Thymus (tissue), 11 donors: Measurements from ENCODE around the gene NUBPL. TPM values are rescaled to one million over a fixed set of nuclear protein-coding genes. Genes with fewer than 3 reads are reported as not detected.

Experiments used
- DNase-seq, 9 donors: peaks; one replicate each; pipeline ENCODE4 v3.0.0-alpha.2; 2013; ENCODE audit warnings: low spot score in 9 of 9, low read depth in 6 of 9, missing footprints in 1 of 9
- H3K27ac ChIP-seq, 2 donors: one replicate each; pipeline ENCODE4 v1.5.1; 2013; ENCODE audit warnings: control low read depth in 1 of 2, low read depth in 1 of 2, low read length in 1 of 2, mild to moderate bottlenecking in 1 of 2, moderate library complexity in 1 of 2
- H3K27me3 ChIP-seq, 2 donors: one replicate each; pipeline ENCODE4 v1.5.1; 2013; ENCODE audit warnings: low read length in 1 of 2; ENCODE audit not compliant: control insufficient read depth in 2 of 2, insufficient read depth in 1 of 2
- H3K36me3 ChIP-seq, 2 donors: one replicate each; pipeline ENCODE4 v1.5.1; 2013; ENCODE audit warnings: low read length in 1 of 2, mild to moderate bottlenecking in 1 of 2, moderate library complexity in 1 of 2; ENCODE audit not compliant: control insufficient read depth in 2 of 2, insufficient read depth in 2 of 2
- H3K4me1 ChIP-seq, 2 donors: one replicate each; pipeline ENCODE4 v1.5.1; 2013; ENCODE audit warnings: low read length in 2 of 2; ENCODE audit not compliant: control insufficient read depth in 2 of 2, insufficient read depth in 2 of 2
- H3K4me3 ChIP-seq, 2 donors: one replicate each; pipeline ENCODE4 v1.5.1; 2013; ENCODE audit warnings: low read length in 2 of 2, control low read depth in 1 of 2, mild to moderate bottlenecking in 1 of 2
- H3K9me3 ChIP-seq, 2 donors: one replicate each; pipeline ENCODE4 v1.5.1; 2013; ENCODE audit warnings: low read length in 1 of 2, mild to moderate bottlenecking in 1 of 2; ENCODE audit not compliant: control insufficient read depth in 2 of 2, insufficient read depth in 1 of 2
- WGBS: extraction: QIAGEN DNeasy Blood & Tissue Kit; methylation state at CpG from one replicate; pipeline ENCODE4 v1.1.7; 2013; 5-methylcytosine and 5-hydroxymethylcytosine counted together
- polyA plus RNA-seq: library from polyadenylated mRNA; stranded (reverse); fragments of 200-250 nt; gene quantifications from one replicate; pipeline ENCODE4 v1.2.3, GENCODE V29; 2013
- total RNA-seq: library from RNA; stranded (reverse); fragments of 120-200 nt; gene quantifications from one replicate; pipeline ENCODE4 v1.2.4, GENCODE V29; 2013
- donor health status: healthy.

Gene NUBPL
- total and polyA plus RNA-seq, 2 donors = 7.4 to 14.2 TPM

GRCh38 chr14:31672709-31673108 is 111.5 kb downstream of the NUBPL start:
- WGBS = 84% methylated on average over 3 of the region's 3 CpGs
- no peaks in the 10 kb centered on the region for H3K27me3 ChIP-seq
- H3K9me3 ChIP-seq = no peaks in the 10 kb centered on the region
- H3K36me3 ChIP-seq = no peaks in the 10 kb centered on the region
- no peaks in the 10 kb centered on the region for H3K4me1 ChIP-seq
- no peak overlapping the region for H3K4me3 ChIP-seq
- H3K27ac ChIP-seq = no peak overlapping the region
- DNase-seq = no peak

GRCh38 chr14:31677052-31677451 is 115.8 kb downstream of the NUBPL start:
- WGBS = 64% methylated on average over 3 of the region's 3 CpGs
- no peak for DNase-seq
- Histone ChIP-seq H3K27me3 (no peaks in the 10 kb centered on the region), H3K9me3 (no peaks in the 10 kb centered on the region), H3K4me3 (no peak overlapping the region), H3K36me3 (no peaks in the 10 kb centered on the region), H3K27ac (no peak overlapping the region), H3K4me1 (no peaks in the 10 kb centered on the region)

GRCh38 chr14:31677630-31678029 is 116.4 kb downstream of the NUBPL start:
- over 99% methylated on average over 3 of the region's 3 CpGs for WGBS
- Histone ChIP-seq H3K27me3 (no peaks in the 10 kb centered on the region), H3K4me1 (no peaks in the 10 kb centered on the region), H3K36me3 (no peaks in the 10 kb centered on the region), H3K27ac (no peak overlapping the region), H3K9me3 (no peaks in the 10 kb centered on the region), H3K4me3 (no peak overlapping the region)
- no peak for DNase-seq

GRCh38 chr14:31678421-31679249 is 117.4 kb downstream of the NUBPL start:
- no peaks in the 10 kb centered on the region for H3K27me3 ChIP-seq
- no peak for DNase-seq

GRCh38 chr14:31682768-31683167 is 121.6 kb downstream of the NUBPL start:
- H3K27ac ChIP-seq = no peak overlapping the region
- H3K36me3 ChIP-seq = no peaks in the 10 kb centered on the region
- no peaks in the 10 kb centered on the region for H3K4me1 ChIP-seq
- H3K9me3 ChIP-seq = no peaks in the 10 kb centered on the region
- H3K4me3 ChIP-seq = no peak overlapping the region
- DNase-seq = no peak
- no peaks in the 10 kb centered on the region for H3K27me3 ChIP-seq
- WGBS = 95% methylated on average over 2 of the region's 2 CpGs

More at GRCh38 chr14:31678421-31679249, 117.4 kb downstream of the NUBPL start:
- H3K9me3 ChIP-seq = no peaks in the 10 kb centered on the region
- whole genome bisulfite sequencing = 95% methylated on average over 9 of the region's 9 CpGs
- no peaks in the 10 kb centered on the region for H3K36me3 ChIP-seq
- no peak overlapping the region for H3K4me3 ChIP-seq
- no peaks in the 10 kb centered on the region for H3K4me1 ChIP-seq
- H3K27ac ChIP-seq = peak overlapping the region in 1 of 2 donors; percentile 18

GRCh38 chr14:31687726-31688125 is 126.5 kb downstream of the NUBPL start:
- no peaks in the 10 kb centered on the region for H3K9me3 ChIP-seq
- no peaks in the 10 kb centered on the region for H3K4me1 ChIP-seq
- H3K27me3 ChIP-seq = no peaks in the 10 kb centered on the region
- 99% methylated on average over 1 of the region's 1 CpG for WGBS
- DNase-seq = no peak
- no peaks in the 10 kb centered on the region for H3K36me3 ChIP-seq
- no peak overlapping the region for H3K4me3 ChIP-seq
- H3K27ac ChIP-seq = no peak overlapping the region

- Histone ChIP-seq H3K27ac (no peak overlapping the region), H3K27me3 (no peaks in the 10 kb centered on the region), H3K4me1 (no peaks in the 10 kb centered on the region), H3K36me3 (no peaks in the 10 kb centered on the region), H3K9me3 (no peaks in the 10 kb centered on the region), H3K4me3 (no peak overlapping the region)
- DNase-seq = no peak
- WGBS = 80% methylated on average over 3 of the region's 3 CpGs
Observed at GRCh38 chr14:31690056-31690455, 128.9 kb downstream of the NUBPL start.

GRCh38 chr14:31692376-31692781 is 131.2 kb downstream of the NUBPL start:
- H3K9me3 ChIP-seq = no peaks in the 10 kb centered on the region
- H3K4me3 ChIP-seq = no peak overlapping the region
- no peaks in the 10 kb centered on the region for H3K36me3 ChIP-seq
- WGBS = 96% methylated on average over 1 of the region's 1 CpG
- H3K27me3 ChIP-seq = no peaks in the 10 kb centered on the region
- H3K4me1 ChIP-seq = no peaks in the 10 kb centered on the region
- no peak for DNase-seq
- H3K27ac ChIP-seq = no peak overlapping the region

GRCh38 chr14:31696378-31696777 is 135.2 kb downstream of the NUBPL start:
- H3K27me3 ChIP-seq = no peaks in the 10 kb centered on the region
- DNase-seq = no peak
- no peak overlapping the region for H3K4me3 ChIP-seq
- no peaks in the 10 kb centered on the region for H3K36me3 ChIP-seq
- H3K4me1 ChIP-seq = no peaks in the 10 kb centered on the region
- no peak overlapping the region for H3K27ac ChIP-seq
- peaks cover 0 to 6% of the 10 kb centered on the region in 2 donors for H3K9me3 ChIP-seq
- 82% methylated on average over 4 of the region's 4 CpGs for WGBS
